Stimulated activated CD4-positive, alpha-beta T cell treated with anti-CD3 and anti-CD28 coated beads, Interleukin-15, amount 100 ng/mL, for 1 hour (primary cell): ENCODE results near the gene NKAIN2.
"Not testable (repeated sequence)": the region's sequence is repeated elsewhere in the genome, so short reads cannot be mapped to it uniquely, and the experiment has no call there.

ENCODE experiments used
- DNase-seq, 2 donors: peaks; one replicate each; pipeline ENCODE4 v3.0.0-alpha.2; 2020; ENCODE audit warnings: low read depth in 1 of 2, low spot score in 1 of 2

NKAIN2 gene

DNA sequence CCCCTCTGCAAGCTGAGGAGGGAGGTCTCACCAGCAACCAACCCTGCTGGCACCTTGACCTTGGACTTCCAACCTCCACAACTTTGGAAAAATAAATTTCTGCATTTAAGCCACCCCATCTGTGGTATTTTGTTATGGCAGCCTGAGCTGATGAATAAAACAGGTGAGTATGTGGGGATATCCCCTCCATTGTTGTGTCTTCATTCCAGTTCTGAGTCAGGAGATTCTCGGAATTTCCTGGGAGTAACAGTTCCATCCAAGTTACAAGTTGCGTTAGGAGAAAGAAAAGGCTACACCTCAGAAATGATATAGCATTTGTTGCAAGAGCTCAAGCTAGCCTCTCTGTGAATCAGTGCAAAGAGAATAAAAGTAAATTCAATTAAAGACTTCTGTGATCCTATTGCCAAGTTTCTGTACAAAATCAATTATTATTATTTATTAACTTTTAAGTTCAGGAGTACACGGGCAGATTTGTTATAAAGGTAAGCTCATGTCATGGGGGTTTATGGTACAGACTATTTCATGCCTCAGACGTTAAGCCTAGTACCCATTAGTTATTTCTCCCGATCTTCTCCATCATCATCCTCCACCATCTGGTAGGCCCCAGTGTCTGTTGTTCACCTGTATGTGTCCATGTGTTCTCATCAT is 153.0 kb downstream of the NKAIN2 start:
- DNase-seq = no peak

DNA sequence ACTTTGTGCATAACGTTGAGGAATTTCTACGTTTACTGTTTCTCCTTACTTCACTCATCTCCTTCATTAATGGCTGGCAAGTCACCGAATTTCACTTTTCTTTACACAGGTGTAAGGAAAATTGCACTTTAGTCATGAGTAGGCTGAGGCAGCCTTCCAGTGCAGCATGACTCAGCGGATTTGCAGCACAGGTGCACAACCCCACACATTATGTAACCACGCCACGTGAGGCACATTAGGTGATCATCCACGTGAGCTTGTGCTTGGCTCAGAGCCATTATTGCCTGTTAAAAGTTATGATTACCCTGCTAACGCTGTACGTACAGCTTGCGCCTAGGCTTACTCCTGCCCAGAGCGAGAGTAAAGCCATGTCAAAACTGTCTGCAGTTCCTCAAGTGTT is 158.8 kb downstream of the NKAIN2 start:
- DNase-seq = no peak

DNA sequence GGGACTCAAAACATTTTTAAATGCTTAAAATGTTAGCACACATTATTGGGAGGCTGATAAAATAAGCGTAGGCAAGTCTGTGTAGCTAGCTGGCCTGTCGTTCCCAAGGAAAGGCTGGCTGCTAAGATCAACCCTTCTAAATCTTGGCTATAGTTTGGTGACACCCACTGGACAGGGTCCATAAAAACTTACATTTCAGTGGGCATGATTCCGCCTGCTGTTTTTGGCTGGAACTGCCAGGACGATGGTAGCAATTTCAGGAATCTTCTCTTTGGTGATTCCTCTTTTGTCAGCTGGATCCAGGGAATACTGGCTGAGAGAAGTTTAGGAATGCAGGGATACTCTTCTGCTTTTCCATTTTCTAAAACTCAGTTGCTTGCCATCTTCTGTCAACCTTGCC is 162.2 kb downstream of the NKAIN2 start:
- DNase-seq = no peak

DNA sequence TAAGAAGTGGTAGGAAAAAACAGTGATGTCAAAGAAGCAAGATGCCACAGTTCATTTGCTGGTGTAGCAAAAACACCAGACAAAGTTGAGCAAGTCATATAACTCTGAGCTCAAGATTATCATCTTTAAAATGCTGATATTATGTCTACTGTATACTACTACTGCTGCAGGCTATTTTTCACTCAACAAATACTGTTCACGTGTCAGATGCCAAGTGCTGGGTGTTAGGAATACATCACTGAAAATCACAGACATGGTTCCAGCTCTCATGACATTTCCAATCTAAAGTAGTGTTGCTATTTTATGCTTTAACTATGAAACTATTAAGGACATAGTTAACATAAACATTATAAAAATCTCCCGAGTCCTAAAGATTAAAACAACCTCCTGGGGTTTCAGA is 163.0 kb downstream of the NKAIN2 start:
- DNase-seq = no peak

DNA sequence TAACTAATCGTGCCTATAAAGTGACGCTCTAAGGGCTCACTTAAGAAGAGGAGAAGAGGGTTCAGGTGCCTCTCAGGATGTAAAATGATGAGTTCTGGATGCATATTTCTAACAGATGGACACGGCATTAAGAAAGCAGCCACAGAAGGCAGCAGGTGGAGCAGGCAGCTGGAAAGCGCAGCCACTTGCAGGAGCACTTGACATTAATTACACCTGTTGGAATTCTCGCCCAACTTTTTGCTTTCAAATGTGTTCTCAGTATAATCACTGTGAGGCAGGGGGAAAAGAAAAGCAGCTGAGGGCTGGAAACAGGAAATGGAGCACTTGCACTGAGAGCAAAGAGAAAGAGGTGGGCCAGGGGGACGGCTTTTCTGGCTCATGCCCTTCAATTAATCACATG is 164.2 kb downstream of the NKAIN2 start:
- no peak for DNase-seq

DNA sequence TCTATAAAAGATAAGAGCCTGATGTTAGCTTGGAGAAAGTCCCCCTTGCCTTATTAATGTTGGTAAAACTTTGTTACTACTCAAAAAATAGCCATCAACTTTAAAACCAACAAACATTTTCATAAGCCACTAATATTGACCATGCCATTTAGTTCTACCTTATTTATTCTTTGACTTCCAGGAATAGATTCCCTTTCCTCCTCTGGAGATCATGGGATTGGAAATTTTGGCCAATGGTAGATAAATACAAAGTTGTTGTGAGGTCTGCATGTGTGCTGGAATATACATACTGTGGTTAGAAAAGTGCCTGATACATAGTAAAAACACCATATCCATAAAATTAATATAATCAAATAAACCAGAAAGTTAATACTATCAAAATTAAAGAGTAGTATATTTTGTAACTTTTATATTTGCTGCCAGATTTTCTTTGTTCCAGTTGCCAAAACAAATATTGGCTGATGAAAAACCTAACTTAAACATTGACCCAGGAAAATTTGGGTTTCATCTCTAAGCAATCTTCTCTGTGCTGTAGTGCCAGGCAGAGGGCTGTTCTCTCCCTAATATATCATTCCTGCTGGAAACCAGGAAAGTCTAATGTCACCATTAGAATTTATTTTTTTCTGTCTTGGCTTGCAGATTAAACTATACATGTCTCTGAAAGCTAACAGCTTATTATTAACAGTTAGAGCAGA is 169.1 kb downstream of the NKAIN2 start:
- DNase-seq = no peak

DNA sequence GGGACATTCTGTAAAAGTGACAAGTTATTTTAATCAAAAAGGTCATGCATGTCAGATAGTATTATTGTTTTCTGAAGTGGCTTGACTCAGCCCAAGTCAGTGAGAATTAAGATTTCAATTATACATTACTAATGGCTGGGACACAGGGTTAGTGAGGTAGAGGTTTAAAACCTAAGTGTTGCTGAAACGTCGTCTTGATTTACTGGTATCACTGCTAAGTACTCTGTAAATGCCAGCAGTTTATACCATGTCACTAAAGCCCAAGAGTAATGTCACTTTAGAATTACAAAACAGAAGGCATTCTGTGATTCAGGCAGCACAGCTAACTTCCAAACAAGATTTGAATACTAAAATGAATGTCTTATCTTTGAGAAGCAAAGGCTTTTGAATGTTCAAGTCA is 176.6 kb downstream of the NKAIN2 start:
- DNase-seq = no peak

DNA sequence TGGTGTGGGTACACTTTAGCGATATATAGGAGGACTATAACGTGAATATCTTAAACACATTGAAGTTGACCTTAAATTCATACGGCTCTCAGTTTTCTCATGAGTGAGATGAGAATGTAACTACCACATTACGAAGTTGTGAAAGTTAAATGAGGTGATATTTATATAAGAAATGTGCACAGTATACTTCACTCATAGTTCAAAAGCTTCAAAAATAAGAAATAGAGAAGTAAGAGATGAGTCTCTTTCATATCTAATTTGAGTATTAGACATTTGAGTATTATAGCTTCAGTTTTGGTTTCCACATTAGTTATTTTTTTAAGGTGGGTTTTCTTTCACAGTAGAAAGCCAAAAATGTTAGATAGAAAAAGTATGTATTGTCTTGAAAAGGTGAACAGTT is 183.3 kb downstream of the NKAIN2 start:
- no peak for DNase-seq

DNA sequence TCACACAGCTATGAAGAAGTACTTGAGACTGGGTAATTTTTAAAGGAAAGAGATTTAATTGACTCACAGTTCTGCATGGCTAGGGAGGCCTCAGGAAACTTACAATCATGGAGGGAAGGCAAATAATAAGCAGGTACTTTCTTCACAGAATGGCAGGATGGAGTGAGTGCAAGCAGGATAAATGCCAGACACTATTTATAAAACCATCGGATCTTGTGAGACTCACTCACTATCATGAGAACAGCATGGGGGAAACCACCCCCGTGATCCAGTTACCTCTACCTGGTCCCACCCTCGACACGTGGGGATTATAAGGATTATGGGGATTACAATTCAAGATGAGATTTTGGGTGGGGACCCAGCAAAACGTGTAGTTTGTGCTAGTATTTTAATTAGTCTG is 186.3 kb downstream of the NKAIN2 start:
- not testable (repeated sequence) for DNase-seq

DNA sequence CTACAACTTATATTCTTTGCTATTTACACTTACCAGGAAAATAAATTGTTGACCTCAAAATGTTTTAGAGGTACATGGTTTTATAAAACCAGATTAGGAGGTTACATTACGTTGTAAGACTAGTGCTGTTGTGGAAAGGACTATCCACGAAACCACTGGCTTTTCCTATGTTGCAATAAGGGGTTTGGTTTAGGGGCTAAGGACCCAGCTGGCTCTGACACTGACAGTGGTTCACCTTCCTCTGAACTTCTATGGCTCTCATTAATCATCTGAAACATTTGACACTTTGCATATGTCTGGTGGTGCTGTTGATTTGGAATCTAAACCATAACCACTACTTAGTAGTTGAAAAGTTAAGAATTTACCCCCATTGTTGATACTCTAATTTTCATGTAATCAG is 186.7 kb downstream of the NKAIN2 start:
- no peak for DNase-seq

DNA sequence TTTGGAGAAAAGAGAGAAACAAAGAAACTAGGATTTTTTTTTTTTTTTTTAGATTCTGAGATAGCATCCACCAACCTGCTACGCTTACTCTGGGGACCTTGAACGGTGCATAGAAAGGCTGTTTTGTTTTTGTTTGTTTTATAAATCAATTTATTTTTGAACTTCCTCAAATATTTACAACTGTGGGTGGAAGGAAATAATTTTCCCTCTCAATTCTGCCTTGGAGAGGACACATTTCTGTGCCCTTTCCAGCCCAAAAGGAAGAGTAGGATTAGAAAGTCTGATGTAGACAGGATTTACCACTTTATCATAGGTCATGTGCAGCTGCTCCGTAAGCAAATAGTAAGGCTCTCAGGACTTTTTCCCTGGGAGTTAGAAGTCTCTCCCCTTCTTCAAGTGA is 190.5 kb downstream of the NKAIN2 start:
- DNase-seq = no peak

DNA sequence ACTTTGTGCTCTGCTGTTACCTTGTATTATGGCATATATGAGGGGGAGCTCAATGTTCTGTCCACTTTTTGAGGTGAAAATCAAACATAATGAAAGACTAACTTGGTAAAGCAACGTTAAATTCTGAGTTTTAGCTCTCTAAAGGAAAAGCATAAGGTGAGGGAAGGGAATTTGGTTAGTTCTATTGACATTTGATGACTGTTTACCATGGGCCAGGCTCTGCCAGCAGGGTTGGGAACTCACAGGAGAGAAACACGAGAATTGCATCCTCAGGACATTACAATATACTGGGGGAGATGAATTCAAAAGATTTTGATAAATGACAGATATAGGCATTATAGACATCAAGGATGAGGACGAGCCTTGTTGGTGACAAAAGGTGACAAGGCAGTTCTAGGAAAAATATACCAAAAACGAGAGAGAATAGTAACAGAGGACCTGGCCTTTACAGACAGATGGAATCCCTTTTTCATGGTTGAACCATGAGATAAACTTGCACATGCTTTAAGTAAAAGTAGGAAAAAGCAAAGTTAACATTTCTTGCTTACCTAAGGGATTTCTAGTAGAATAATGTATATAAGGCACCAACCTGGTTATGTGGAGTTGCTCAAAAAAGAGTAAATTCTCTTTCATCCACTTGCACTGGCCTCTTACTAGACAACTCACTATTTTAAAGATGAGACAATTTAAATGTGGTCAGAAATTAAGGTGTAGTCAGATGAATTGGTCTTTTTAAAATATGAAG is 191.4 kb downstream of the NKAIN2 start:
- DNase-seq = no peak

DNA sequence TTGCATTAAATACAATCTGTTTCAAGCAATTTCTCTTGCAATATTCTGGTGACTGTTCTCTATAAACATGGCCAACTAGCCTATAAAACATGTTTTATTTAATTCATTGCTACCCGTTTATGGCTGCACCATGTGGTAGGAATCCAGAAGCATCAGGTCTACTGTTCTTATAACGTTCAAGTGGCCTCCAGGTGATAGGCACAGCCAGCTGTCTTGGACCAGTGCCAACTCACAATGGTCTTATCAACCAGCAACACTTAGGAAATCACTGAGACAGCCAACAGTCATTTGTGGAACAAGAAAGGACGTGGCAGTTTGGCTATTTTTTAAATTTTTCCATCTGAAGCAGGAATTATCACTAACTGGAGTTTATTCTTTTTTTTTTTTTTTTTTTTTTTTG is 193.6 kb downstream of the NKAIN2 start:
- DNase-seq = no peak

DNA sequence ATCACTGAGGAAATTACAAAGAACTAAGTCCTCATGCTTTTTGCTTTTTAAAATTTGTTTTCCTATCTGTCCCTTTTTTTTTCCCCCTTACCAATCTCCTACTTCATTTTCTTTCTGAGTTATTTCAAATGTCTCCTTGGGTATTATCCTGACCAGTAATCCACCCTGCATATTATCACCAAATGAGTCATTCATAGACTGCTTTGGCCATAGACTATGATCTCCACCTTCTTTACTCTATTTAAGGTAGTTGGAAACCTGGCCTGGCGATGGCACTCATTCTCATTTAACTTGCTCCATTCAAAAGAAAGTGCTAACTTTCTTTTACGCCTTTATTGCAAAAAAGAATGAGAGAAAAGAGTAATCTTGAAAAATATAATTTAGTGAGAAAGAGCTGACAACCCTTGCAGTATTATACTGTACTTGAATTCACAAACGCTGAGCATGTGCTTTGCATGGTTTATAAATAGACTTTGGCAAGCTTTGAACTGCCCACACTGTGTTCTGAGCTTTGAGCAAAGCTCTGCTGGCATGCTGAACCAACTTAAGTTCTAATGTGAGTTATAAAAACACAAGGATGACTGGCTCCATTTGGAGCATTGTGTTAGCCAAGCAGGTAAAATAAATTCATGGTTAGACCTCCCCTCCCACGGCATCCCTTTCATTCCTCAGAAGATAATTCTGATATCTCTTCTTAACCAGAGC is 198.9 kb downstream of the NKAIN2 start:
- no peak for DNase-seq

DNA sequence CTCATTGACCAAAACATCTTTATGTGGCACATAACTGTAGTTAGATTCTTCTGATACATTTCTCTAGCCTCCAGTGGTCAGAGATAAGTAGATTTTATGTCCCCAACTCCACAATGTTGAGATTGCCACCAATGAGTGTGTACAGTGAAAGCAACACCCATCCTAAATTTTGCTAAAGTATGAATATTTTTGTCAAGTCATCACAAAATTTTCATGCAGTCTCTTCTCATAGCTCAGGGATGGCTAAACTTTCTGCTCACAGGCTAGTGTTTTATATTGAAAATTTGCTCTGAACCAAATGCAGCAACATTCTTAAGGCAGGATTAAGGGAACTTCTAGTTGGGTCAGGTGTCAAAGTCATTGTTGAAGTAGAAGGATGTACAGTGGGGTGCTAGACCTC is 203.6 kb downstream of the NKAIN2 start:
- DNase-seq = no peak

DNA sequence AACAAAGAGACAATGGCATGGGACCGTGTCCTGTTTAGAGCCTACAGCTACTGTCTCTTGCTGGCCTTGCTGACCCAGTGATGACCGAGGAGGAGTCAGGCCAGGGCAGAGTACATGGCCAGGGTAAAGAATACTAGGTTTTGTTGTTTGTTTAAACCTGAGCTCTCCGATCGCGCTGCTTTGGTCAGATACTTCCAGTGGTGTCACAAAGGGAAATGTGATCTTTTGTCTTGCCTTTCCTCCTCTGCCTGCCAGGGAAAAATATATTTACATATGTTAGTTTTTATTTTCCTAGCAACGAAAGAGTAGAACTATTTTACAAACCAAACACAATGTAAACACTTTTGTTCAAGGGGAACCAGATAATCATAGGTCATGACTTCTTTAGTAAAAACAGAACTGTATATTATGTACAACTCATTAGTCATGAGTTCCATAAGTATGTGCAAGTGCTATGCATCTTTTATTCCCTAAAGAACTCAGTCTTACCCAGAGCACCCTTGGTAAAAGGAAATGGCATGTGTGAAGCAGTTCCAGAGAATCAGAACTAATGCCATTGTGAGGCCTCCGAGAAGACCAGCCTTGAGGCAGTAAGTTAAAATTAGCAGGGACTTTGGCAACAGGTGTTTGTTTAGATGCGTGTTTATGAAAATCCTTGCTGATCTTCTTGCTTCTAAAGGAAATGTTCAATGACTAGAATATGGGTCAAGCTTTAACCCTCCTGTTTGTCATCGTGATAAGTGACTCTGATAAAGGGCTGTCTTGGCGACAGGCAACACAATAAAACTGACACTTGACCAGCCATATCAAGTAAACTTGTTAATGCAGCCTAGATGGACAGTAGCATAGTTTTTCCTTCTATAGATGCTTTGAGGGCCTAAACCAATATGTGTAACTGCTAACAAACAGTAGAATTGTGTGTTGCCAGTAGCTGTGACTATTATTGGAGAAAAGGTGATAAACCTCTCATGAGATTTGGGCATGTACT is 204.6 kb downstream of the NKAIN2 start:
- DNase-seq = no peak

DNA sequence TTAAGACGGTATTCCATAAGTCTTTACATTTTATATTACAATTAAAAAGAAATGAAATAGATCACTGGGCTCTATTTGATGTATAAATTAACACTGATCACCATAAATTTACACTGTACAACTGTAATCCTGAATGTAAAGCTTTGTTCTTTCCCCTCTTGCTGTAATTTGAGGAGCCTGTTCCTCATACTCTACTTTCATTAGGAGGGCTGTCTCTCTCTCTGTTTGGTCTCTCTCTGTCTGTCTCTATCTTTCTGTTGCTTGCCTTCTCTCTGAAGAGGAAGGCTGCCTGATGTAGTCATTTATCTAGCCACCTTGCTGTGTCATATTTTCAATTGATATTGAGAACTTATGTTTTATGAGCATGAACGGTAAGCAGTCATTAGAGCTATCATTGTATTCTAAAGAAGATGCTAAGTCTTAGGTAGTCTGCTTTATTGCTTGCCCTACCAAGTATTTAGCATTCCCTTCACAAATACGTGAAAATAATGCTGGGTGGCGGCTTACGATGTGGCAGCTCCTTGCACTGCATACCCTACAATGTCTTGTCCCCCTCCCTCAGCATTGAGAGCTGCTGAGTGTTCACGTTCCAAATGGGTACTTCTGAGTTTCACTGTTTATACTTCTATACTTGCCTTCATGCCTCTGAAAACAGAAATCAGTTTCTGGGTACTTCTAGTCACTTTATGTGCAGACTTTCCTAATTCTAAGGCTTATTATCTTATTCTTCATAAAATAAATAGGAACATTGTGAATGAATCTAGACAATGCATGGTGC is 205.5 kb downstream of the NKAIN2 start:
- no peak for DNase-seq

DNA sequence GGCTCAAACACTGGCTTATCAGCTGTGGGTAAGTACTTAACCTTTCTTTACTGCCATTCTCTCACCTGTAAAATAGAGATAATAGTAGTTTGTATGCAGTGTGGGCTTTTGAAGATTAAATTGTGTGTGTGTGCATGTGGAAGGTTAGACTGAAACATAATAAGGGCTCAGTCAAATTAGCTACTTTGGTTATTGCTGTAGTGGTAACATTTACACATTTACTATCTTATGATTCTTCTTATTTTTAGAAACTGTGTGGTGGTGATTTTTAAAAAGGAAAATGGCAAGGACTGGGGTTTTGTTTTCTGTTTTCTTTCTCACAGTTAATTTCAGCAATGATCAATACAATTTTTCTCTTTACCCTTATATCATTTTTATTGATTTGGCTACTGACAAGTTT is 206.9 kb downstream of the NKAIN2 start:
- DNase-seq = no peak

DNA sequence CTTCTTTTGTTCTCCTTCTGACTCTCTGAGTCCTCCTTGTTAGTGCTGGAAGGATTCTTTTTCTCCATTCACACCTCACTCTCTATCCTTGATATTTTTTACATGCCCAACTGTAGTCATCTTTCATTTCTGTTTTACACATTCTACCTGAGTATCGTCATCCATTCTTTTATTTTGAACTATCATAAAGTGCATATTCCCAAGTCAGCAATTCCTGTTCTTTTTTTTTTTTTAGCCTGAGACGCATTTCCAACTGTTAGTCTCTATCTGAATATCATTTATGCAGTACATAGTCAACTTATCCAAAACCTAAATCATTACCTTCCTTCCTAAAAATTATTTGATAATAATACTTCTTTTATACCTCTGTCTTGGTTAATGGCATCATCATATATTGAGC is 207.5 kb downstream of the NKAIN2 start:
- DNase-seq = no peak

DNA sequence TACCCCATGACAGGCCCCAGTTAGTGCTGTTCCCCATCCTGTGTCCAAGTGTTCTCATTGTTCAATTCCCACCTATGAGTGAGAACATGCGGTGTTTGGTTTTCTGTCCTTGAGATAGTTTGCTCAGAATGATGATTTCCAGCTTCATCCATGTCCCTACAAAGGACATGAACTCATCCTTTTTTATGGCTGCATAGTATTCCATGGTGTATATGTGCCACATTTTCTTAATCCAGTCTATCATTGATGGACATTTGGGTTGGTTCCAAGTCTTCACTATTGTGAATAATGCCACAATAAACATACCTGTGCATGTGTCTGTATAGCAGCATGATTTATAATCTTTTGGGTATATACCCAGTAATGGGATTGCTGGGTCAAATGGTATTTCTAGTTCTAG is 218.4 kb downstream of the NKAIN2 start:
- not testable (repeated sequence) for DNase-seq
